GM23338 (cell line): ENCODE results near the gene SLC25A13. TPM values are rescaled to one million over a fixed set of nuclear protein-coding genes. Genes with fewer than 3 reads are reported as not detected.

Source experiments
- ATAC-seq: fragments of 200-7000 bp; cut with Tn5 transposase; 3 replicates; pipeline ENCODE4 v1.9.1; 2020
- DNase-seq: peaks from one replicate; pipeline ENCODE4 v3.0.0-alpha.2; 2015; ENCODE audit warnings: low spot score
- H2AFZ ChIP-seq: fragments of 200-600 bp; sonication (generic); 2 replicates; pipeline ENCODE4 v1.8.0; 2016; ENCODE audit warnings: antibody characterized with exemption, mild to moderate bottlenecking, moderate library complexity
- H3F3A ChIP-seq: fragments of 200-600 bp; sonication (generic); replicated peaks from 2 replicates; pipeline ENCODE4 v1.8.0; 2017; ENCODE audit warnings: antibody characterized with exemption, mixed run types, low read depth
- H3K27ac ChIP-seq: fragments of 200-600 bp; sonication (generic); 2 replicates; pipeline ENCODE4 v1.6.1; 2016; ENCODE audit warnings: low read depth
- H3K27me3 ChIP-seq: fragments of 200-600 bp; sonication (generic); 2 replicates; pipeline ENCODE4 v1.8.0; 2016; ENCODE audit warnings: mild to moderate bottlenecking, mixed run types, moderate library complexity; ENCODE audit not compliant: insufficient read depth
- H3K36me3 ChIP-seq: fragments of 200-600 bp; sonication (generic); 2 replicates; pipeline ENCODE4 v1.8.0; 2016; ENCODE audit warnings: mild to moderate bottlenecking; ENCODE audit not compliant: insufficient read depth
- H3K4me1 ChIP-seq: fragments of 200-600 bp; sonication (generic); 2 replicates; pipeline ENCODE4 v1.8.0; 2016; ENCODE audit warnings: mild to moderate bottlenecking, moderate library complexity; ENCODE audit not compliant: insufficient read depth
- H3K4me2 ChIP-seq: fragments of 200-600 bp; sonication (generic); 2 replicates; pipeline ENCODE4 v1.7.1; 2017; ENCODE audit warnings: mixed run types
- H3K4me3 ChIP-seq: fragments of 200-600 bp; sonication (generic); 2 replicates; pipeline ENCODE4 v1.6.1; 2016; ENCODE audit warnings: mixed run types
- H3K79me2 ChIP-seq: fragments of 200-600 bp; sonication (generic); replicated peaks from 2 replicates; pipeline ENCODE4 v1.8.0; 2017; ENCODE audit warnings: mild to moderate bottlenecking; ENCODE audit not compliant: insufficient read depth
- H3K9me2 ChIP-seq: fragments of 200-600 bp; sonication (generic); 2 replicates; pipeline ENCODE4 v1.8.0; 2017; ENCODE audit not compliant: insufficient read depth
- H4K20me1 ChIP-seq: fragments of 200-600 bp; sonication (generic); replicated peaks from 2 replicates; pipeline ENCODE4 v1.8.0; 2017; ENCODE audit warnings: mild to moderate bottlenecking; ENCODE audit not compliant: insufficient read depth
- H3K27ac Mint-ChIP-seq: 2 replicates; pipeline ENCODE4 v1.8.0; 2020; ENCODE audit warnings: inconsistent platforms, mild to moderate bottlenecking, moderate library complexity, mixed read lengths
- H3K27me3 Mint-ChIP-seq: 3 replicates; pipeline ENCODE4 v1.8.0; 2022; ENCODE audit warnings: low read depth, mild to moderate bottlenecking, moderate library complexity, mixed read lengths, inconsistent platforms; ENCODE audit not compliant: insufficient read depth, poor library complexity
- H3K36me3 Mint-ChIP-seq: 3 replicates; pipeline ENCODE4 v1.8.0; 2021; ENCODE audit warnings: low read depth, mild to moderate bottlenecking, inconsistent platforms, moderate library complexity, mixed read lengths
- H3K4me1 Mint-ChIP-seq: 3 replicates; pipeline ENCODE4 v1.8.0; 2020; ENCODE audit warnings: mild to moderate bottlenecking, inconsistent platforms, mixed read lengths
- H3K4me3 Mint-ChIP-seq: 3 replicates; pipeline ENCODE4 v1.8.0; 2021; ENCODE audit warnings: moderate library complexity, mild to moderate bottlenecking, inconsistent platforms, mixed read lengths
- H3K9me3 Mint-ChIP-seq: 3 replicates; pipeline ENCODE4 v1.8.0; 2020; ENCODE audit warnings: moderate library complexity, mild to moderate bottlenecking, inconsistent platforms, mixed read lengths
- CREB1 ChIP-seq: fragments of 250-450 bp; sonication (Bioruptor Pico); IDR thresholded peaks from 2 replicates; pipeline ENCODE4 v1.5.0; 2020; ENCODE audit warnings: low read depth, mild to moderate bottlenecking, moderate library complexity
- ETS1 ChIP-seq: IDR thresholded peaks from 2 replicates; pipeline ENCODE4 v1.6.1; 2016; ENCODE audit warnings: antibody characterized with exemption
- EZH2 ChIP-seq: fragments of 200-600 bp; sonication (generic); IDR thresholded peaks from one replicate; pipeline ENCODE4 v1.8.0; 2017; ENCODE audit warnings: antibody characterized with exemption, mild to moderate bottlenecking, low read depth; ENCODE audit not compliant: unreplicated experiment
- EZH2phosphoT487 ChIP-seq: fragments of 200-600 bp; sonication (generic); IDR thresholded peaks from one replicate; pipeline ENCODE4 v1.8.1; 2018; ENCODE audit warnings: antibody characterized with exemption; ENCODE audit not compliant: unreplicated experiment
- JUNB ChIP-seq: IDR thresholded peaks from one replicate; pipeline ENCODE4 v1.6.1; 2016; ENCODE audit warnings: antibody characterized with exemption; ENCODE audit not compliant: unreplicated experiment
- NANOG ChIP-seq: IDR thresholded peaks from 2 replicates; pipeline ENCODE4 v1.6.1; 2016; ENCODE audit warnings: antibody characterized with exemption, borderline replicate concordance
- POLR2AphosphoS5 ChIP-seq: IDR thresholded peaks from 2 replicates; pipeline ENCODE4 v1.6.1; 2016; ENCODE audit warnings: antibody characterized with exemption, low read depth
- STAT1 ChIP-seq: IDR thresholded peaks from one replicate; pipeline ENCODE4 v1.6.1; 2016; ENCODE audit warnings: antibody characterized with exemption; ENCODE audit not compliant: unreplicated experiment
- ZNF114 ChIP-seq: fragments of 250-450 bp; sonication (Bioruptor Pico); IDR thresholded peaks from 2 replicates; pipeline ENCODE4 v1.5.0; 2020; ENCODE audit warnings: mild to moderate bottlenecking, moderate library complexity
- ZNF331 ChIP-seq: fragments of 250-450 bp; sonication (Bioruptor Pico); IDR thresholded peaks from 2 replicates; pipeline ENCODE4 v1.5.0; 2020; ENCODE audit warnings: low read depth, mild to moderate bottlenecking, moderate library complexity
- ZNF462 ChIP-seq: fragments of 250-450 bp; sonication (Bioruptor Pico); IDR thresholded peaks from 2 replicates; pipeline ENCODE4 v1.5.0; 2020; ENCODE audit warnings: mild to moderate bottlenecking, moderate library complexity
- polyA plus RNA-seq: library from polyadenylated mRNA; unstranded; fragments of >200 nt; fragmentation: Nextera tagmentation; extraction: Ambion mirVana; gene quantifications from 2 replicates; pipeline ENCODE4 v1.2.1, GENCODE V29; 2016
- total RNA-seq: library from RNA; depleted of rRNA; stranded (reverse); fragments of >200 nt; shearing (Covaris generic); gene quantifications from 2 replicates; pipeline ENCODE4 v1.2.3, GENCODE V29; 2014
- TF ChIP-seq, protein P1 (sequence below): IDR thresholded peaks from one replicate; pipeline ENCODE4 v1.6.1; 2018; ENCODE audit warnings: antibody characterized with exemption; ENCODE audit not compliant: unreplicated experiment
- TF ChIP-seq, protein P2 (sequence below), 2 experiments: fragments of 200-600 bp in 1 of 2; sonication (generic) in 1 of 2; conservative IDR thresholded peaks; 2 replicates each; pipeline versions ENCODE4 v1.5.1 to v1.6.1; 2016 to 2017; ENCODE audit warnings: antibody characterized with exemption in 2 of 2, low read depth in 2 of 2, mild to moderate bottlenecking in 2 of 2, moderate library complexity in 1 of 2

Gene SLC25A13
- total and polyA plus RNA-seq, 2 experiments from 2014 or later: 51.1 to 84.6 TPM

- H3K9me3 Mint-ChIP-seq: peaks cover 5% of the 10 kb centered on the region; the same call in 1 of the 3 replicates
- H3K27me3 ChIP-seq: no peaks in the 10 kb centered on the region
- H3K4me1 Mint-ChIP-seq: peaks cover 2% of the 10 kb centered on the region; the same call in 2 of the 3 replicates
- no peak for DNase-seq
- no peak overlapping the region for H3K4me3 Mint-ChIP-seq
- H3K36me3 Mint-ChIP-seq: peaks cover 6% of the 10 kb centered on the region; the same call in 1 of the 3 replicates
- H3K9me2 ChIP-seq: no peaks in the 10 kb centered on the region
- H3K27ac ChIP-seq: no peak overlapping the region
- H3K4me3 ChIP-seq: no peak overlapping the region
- no peaks in the 10 kb centered on the region for H3F3A ChIP-seq
- no peak overlapping the region for H3K4me2 ChIP-seq
- no peak for ATAC-seq
- H3K27me3 Mint-ChIP-seq: peaks cover under 1% of the 10 kb centered on the region
- no peaks in the 10 kb centered on the region for H3K36me3 ChIP-seq
- H3K79me2 ChIP-seq: peaks cover 23% of the 10 kb centered on the region
- TF ChIP-seq NANOG (no peak), STAT1 (no peak), EZH2 (no peak), POLR2AphosphoS5 (no peak), ZNF114 (no peak), EZH2phosphoT487 (no peak), ETS1 (no peak), ZNF331 (CRISPR knock-in tag) (no peak), JUNB (no peak), CREB1 (CRISPR knock-in tag) (no peak), ZNF462 (no peak)
- TF ChIP-seq, protein P1, sequence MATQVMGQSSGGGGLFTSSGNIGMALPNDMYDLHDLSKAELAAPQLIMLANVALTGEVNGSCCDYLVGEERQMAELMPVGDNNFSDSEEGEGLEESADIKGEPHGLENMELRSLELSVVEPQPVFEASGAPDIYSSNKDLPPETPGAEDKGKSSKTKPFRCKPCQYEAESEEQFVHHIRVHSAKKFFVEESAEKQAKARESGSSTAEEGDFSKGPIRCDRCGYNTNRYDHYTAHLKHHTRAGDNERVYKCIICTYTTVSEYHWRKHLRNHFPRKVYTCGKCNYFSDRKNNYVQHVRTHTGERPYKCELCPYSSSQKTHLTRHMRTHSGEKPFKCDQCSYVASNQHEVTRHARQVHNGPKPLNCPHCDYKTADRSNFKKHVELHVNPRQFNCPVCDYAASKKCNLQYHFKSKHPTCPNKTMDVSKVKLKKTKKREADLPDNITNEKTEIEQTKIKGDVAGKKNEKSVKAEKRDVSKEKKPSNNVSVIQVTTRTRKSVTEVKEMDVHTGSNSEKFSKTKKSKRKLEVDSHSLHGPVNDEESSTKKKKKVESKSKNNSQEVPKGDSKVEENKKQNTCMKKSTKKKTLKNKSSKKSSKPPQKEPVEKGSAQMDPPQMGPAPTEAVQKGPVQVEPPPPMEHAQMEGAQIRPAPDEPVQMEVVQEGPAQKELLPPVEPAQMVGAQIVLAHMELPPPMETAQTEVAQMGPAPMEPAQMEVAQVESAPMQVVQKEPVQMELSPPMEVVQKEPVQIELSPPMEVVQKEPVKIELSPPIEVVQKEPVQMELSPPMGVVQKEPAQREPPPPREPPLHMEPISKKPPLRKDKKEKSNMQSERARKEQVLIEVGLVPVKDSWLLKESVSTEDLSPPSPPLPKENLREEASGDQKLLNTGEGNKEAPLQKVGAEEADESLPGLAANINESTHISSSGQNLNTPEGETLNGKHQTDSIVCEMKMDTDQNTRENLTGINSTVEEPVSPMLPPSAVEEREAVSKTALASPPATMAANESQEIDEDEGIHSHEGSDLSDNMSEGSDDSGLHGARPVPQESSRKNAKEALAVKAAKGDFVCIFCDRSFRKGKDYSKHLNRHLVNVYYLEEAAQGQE: no peak
- TF ChIP-seq, protein P2, sequence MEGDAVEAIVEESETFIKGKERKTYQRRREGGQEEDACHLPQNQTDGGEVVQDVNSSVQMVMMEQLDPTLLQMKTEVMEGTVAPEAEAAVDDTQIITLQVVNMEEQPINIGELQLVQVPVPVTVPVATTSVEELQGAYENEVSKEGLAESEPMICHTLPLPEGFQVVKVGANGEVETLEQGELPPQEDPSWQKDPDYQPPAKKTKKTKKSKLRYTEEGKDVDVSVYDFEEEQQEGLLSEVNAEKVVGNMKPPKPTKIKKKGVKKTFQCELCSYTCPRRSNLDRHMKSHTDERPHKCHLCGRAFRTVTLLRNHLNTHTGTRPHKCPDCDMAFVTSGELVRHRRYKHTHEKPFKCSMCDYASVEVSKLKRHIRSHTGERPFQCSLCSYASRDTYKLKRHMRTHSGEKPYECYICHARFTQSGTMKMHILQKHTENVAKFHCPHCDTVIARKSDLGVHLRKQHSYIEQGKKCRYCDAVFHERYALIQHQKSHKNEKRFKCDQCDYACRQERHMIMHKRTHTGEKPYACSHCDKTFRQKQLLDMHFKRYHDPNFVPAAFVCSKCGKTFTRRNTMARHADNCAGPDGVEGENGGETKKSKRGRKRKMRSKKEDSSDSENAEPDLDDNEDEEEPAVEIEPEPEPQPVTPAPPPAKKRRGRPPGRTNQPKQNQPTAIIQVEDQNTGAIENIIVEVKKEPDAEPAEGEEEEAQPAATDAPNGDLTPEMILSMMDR (conservative IDR thresholded peaks at IDR 0.05; ENCODE audit: low read depth in 2 of 2): no peak
- H2AFZ ChIP-seq: no peak overlapping the region
- no peaks in the 10 kb centered on the region for H3K4me1 ChIP-seq
- H3K27ac Mint-ChIP-seq: no peak overlapping the region
- H4K20me1 ChIP-seq: peaks cover 8% of the 10 kb centered on the region
Observed at GRCh38 chr7:96219378-96220130, 102.3 kb downstream of the SLC25A13 start.
